ENCODE data around the gene MYH14. TPM values are rescaled to one million over a fixed set of nuclear protein-coding genes. Genes with fewer than 3 reads are reported as not detected.

MYH14 gene
- total and polyA plus RNA-seq, 9 donors = 0.23 to 82.1 (median 3.2) TPM

- no peak overlapping the region for H3K27ac ChIP-seq
- intact Hi-C loops (cut with DNase I) = no loop called here
- DNase-seq = no peak
- no peaks in the 10 kb centered on the region for H3K27me3 ChIP-seq
- peaks cover 0 to 4% of the 10 kb centered on the region in 2 donors for H3K9me3 ChIP-seq
- WGBS, 3 donors = 82 to 87% (median 83%) methylated on average over 2 of the region's 2 CpGs
- no peak for TF ChIP-seq POLR2A (IDR thresholded peaks at IDR 0.05)
- TF ChIP-seq CTCF (IDR thresholded peaks at IDR 0.05) = no peak
- no peak for TF ChIP-seq EP300 (IDR thresholded peaks at IDR 0.05)
- no peak overlapping the region for H3K4me3 ChIP-seq
- H3K36me3 ChIP-seq = no peaks in the 10 kb centered on the region
- H3K4me1 ChIP-seq (ENCODE audit: insufficient read depth) = no peaks in the 10 kb centered on the region
These were observed 83.9 kb downstream of the MYH14 start for GRCh38 chr19:50287331-50287730.

DNA sequence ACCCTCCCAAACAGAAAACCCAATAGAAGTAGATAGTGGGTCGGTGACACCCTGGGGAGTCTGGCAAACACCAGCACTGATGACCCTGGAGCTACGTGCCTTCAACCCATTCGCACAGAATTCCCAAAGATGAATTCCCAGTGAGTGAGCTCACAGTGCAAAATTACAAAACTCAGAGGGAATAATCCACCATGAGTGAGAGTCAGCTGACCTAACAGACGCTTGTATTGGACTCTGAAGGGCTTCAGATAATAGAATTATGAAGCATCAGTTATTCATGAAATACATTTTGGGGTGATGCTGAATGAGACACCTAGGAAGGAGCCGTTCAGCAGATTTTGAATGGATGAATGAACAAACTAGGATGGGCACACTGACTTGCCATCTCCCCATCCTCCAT lies 85.5 kb downstream of the MYH14 start:
- Histone ChIP-seq H3K27me3 (no peaks in the 10 kb centered on the region), H3K36me3 (no peaks in the 10 kb centered on the region), H3K9me3 (peaks cover 0 to 4% of the 10 kb centered on the region in 2 donors), H3K4me1 (ENCODE audit: insufficient read depth) (no peaks in the 10 kb centered on the region), H3K4me3 (no peak overlapping the region), H3K27ac (no peak overlapping the region)
- 76 to 86% (median 79%) methylated on average over 5 of the region's 5 CpGs for WGBS, 3 donors
- no peak for TF ChIP-seq POLR2A (IDR thresholded peaks at IDR 0.05)
- no peak for TF ChIP-seq EP300 (IDR thresholded peaks at IDR 0.05)
- TF ChIP-seq CTCF (IDR thresholded peaks at IDR 0.05) = no peak
- DNase-seq = no peak
- intact Hi-C loops (cut with DNase I) = no loop called here

- TF ChIP-seq EP300 (IDR thresholded peaks at IDR 0.05) (no peak), CTCF (IDR thresholded peaks at IDR 0.05) (no peak)
- Histone ChIP-seq H3K36me3 (no peaks in the 10 kb centered on the region), H3K4me3 (no peak overlapping the region), H3K27ac (no peak overlapping the region), H3K27me3 (no peaks in the 10 kb centered on the region), H3K9me3 (peaks cover 0 to 4% of the 10 kb centered on the region in 2 donors), H3K4me1 (ENCODE audit: insufficient read depth) (no peaks in the 10 kb centered on the region)
- 59 to 73% (median 69%) methylated on average over 6 of the region's 6 CpGs for WGBS, 3 donors
- no peak for DNase-seq
- intact Hi-C loops (cut with DNase I) = no loop called here
These were observed 86.6 kb downstream of the MYH14 start for GRCh38 chr19:50290011-50290410.

GRCh38 chr19:50290775-50291174 lies 87.4 kb downstream of the MYH14 start:
- no peak for TF ChIP-seq EP300 (IDR thresholded peaks at IDR 0.05)
- TF ChIP-seq POLR2A (IDR thresholded peaks at IDR 0.05) = no peak
- no peak for TF ChIP-seq CTCF (IDR thresholded peaks at IDR 0.05)
- intact Hi-C loops (cut with DNase I) = no loop called here
- Histone ChIP-seq H3K9me3 (peaks cover 0 to 4% of the 10 kb centered on the region in 2 donors), H3K27me3 (no peaks in the 10 kb centered on the region), H3K36me3 (no peaks in the 10 kb centered on the region), H3K4me3 (no peak overlapping the region), H3K4me1 (ENCODE audit: insufficient read depth) (no peaks in the 10 kb centered on the region), H3K27ac (no peak overlapping the region)
- WGBS, 3 donors = 45 to 51% (median 47%) methylated on average over 15 of the region's 15 CpGs
- no peak for DNase-seq
